ENCODE measurements around the gene RAD23A. TPM values are rescaled to one million over a fixed set of nuclear protein-coding genes. Genes with fewer than 3 reads are reported as not detected.
"Not testable (repeated sequence)": the region's sequence is repeated elsewhere in the genome, so short reads cannot be mapped to it uniquely, and the experiment has no call there.

The RAD23A gene
- total RNA-seq, 1 donor from 2014 or later: 80.7 TPM

- TF ChIP-seq CTCF (IDR thresholded peaks at IDR 0.05; ENCODE audit: unreplicated experiment): no peak
- Mint-ChIP-seq H3K27ac (peak overlapping the region; percentile 96), H3K9me3 (no peaks in the 10 kb centered on the region), H3K27me3 (ENCODE audit: low read depth) (no peaks in the 10 kb centered on the region), H3K4me1 (peaks cover 29% of the 10 kb centered on the region), H3K4me3 (peak overlapping the region; percentile 36), H3K36me3 (no peaks in the 10 kb centered on the region)
- peak in 1 of 2 experiments; percentile 52 for DNase-seq (ENCODE audit: low spot score in 2 of 2, unreplicated experiment in 2 of 2)
Observed at GRCh38 chr19:12913011-12913561, 32.6 kb upstream of the RAD23A start.

GRCh38 chr19:12913851-12914690 is 31.6 kb upstream of the RAD23A start:
- Mint-ChIP-seq H3K4me3 (no peak overlapping the region), H3K36me3 (no peaks in the 10 kb centered on the region), H3K27me3 (ENCODE audit: low read depth) (no peaks in the 10 kb centered on the region), H3K27ac (peak overlapping the region; percentile 96), H3K4me1 (peaks cover 26% of the 10 kb centered on the region), H3K9me3 (no peaks in the 10 kb centered on the region)
- no peak for DNase-seq (ENCODE audit: low spot score in 2 of 2, unreplicated experiment in 2 of 2)
- no peak for TF ChIP-seq CTCF (IDR thresholded peaks at IDR 0.05; ENCODE audit: unreplicated experiment)

- H3K27ac Mint-ChIP-seq; H3K9me3 Mint-ChIP-seq; H3K36me3 Mint-ChIP-seq; H3K4me3 Mint-ChIP-seq; H3K27me3 Mint-ChIP-seq (ENCODE audit: low read depth); DNase-seq (ENCODE audit: low spot score in 2 of 2, unreplicated experiment in 2 of 2): not testable (repeated sequence)
- peaks cover 31% of the 10 kb centered on the region for H3K4me1 Mint-ChIP-seq
Observed at GRCh38 chr19:12915860-12916259, 29.8 kb upstream of the RAD23A start.

GRCh38 chr19:12918253-12918652 is 27.4 kb upstream of the RAD23A start:
- no peak overlapping the region for H3K27ac Mint-ChIP-seq
- TF ChIP-seq CTCF (IDR thresholded peaks at IDR 0.05; ENCODE audit: unreplicated experiment): no peak
- H3K36me3 Mint-ChIP-seq: peaks cover 9% of the 10 kb centered on the region
- H3K9me3 Mint-ChIP-seq: no peaks in the 10 kb centered on the region
- no peaks in the 10 kb centered on the region for H3K27me3 Mint-ChIP-seq (ENCODE audit: low read depth)
- DNase-seq (ENCODE audit: low spot score in 2 of 2, unreplicated experiment in 2 of 2): no peak
- peaks cover 19% of the 10 kb centered on the region for H3K4me1 Mint-ChIP-seq
- H3K4me3 Mint-ChIP-seq: no peak overlapping the region

GRCh38 chr19:12921047-12921446 is 24.6 kb upstream of the RAD23A start:
- H3K4me1 Mint-ChIP-seq: peaks cover 10% of the 10 kb centered on the region
- H3K36me3 Mint-ChIP-seq: peaks cover 19% of the 10 kb centered on the region
- no peaks in the 10 kb centered on the region for H3K27me3 Mint-ChIP-seq (ENCODE audit: low read depth)
- H3K9me3 Mint-ChIP-seq: no peaks in the 10 kb centered on the region
- no peak for TF ChIP-seq CTCF (IDR thresholded peaks at IDR 0.05; ENCODE audit: unreplicated experiment)
- H3K27ac Mint-ChIP-seq: peak overlapping the region; percentile 96
- H3K4me3 Mint-ChIP-seq: no peak overlapping the region
- no peak for DNase-seq (ENCODE audit: low spot score in 2 of 2, unreplicated experiment in 2 of 2)

- Mint-ChIP-seq H3K36me3 (peaks cover 27% of the 10 kb centered on the region), H3K4me1 (peaks cover 10% of the 10 kb centered on the region), H3K4me3 (no peak overlapping the region), H3K9me3 (no peaks in the 10 kb centered on the region), H3K27me3 (ENCODE audit: low read depth) (no peaks in the 10 kb centered on the region), H3K27ac (no peak overlapping the region)
- DNase-seq (ENCODE audit: low spot score in 2 of 2, unreplicated experiment in 2 of 2): no peak
- no peak for TF ChIP-seq CTCF (IDR thresholded peaks at IDR 0.05; ENCODE audit: unreplicated experiment)
Observed at GRCh38 chr19:12922959-12923358, 22.7 kb upstream of the RAD23A start.

Data from mesothelial cell of epicardium (in vitro differentiated cells).